Kidney (tissue), 14 donors: ENCODE data around the gene TRMU. TPM values are rescaled to one million over a fixed set of nuclear protein-coding genes. Genes with fewer than 3 reads are reported as not detected.

Experiments used
- DNase-seq, 5 donors: peaks; one replicate each; pipeline ENCODE4 v3.0.0-alpha.2; 2013 to 2020
- FAIRE-seq: peaks from 2 replicates; lab custom pipeline; 2012; peaks lifted over from hg19 to GRCh38; lab: Jason Lieb, UNC
- H3K27ac ChIP-seq, 2 donors: one replicate each; pipeline ENCODE4 v1.7.0; 2013; ENCODE audit warnings: low read depth in 2 of 2, low read length in 2 of 2, inconsistent platforms in 1 of 2
- H3K27me3 ChIP-seq: one replicate; pipeline ENCODE4 v1.7.1; 2013; ENCODE audit warnings: low read length, inconsistent platforms; ENCODE audit not compliant: control insufficient read depth, insufficient read depth
- H3K36me3 ChIP-seq, 3 donors: one replicate each; pipeline versions ENCODE4 v1.7.0 to v1.7.1; 2013; ENCODE audit warnings: low read length in 3 of 3, control low read depth in 1 of 3, inconsistent platforms in 1 of 3; ENCODE audit not compliant: insufficient read depth in 3 of 3, control insufficient read depth in 2 of 3
- H3K4me1 ChIP-seq, 3 donors: one replicate each; pipeline versions ENCODE4 v1.7.0 to v1.7.1; 2013; ENCODE audit warnings: low read length in 3 of 3, inconsistent platforms in 1 of 3, low read depth in 1 of 3; ENCODE audit not compliant: control insufficient read depth in 2 of 3, insufficient read depth in 2 of 3
- H3K4me3 ChIP-seq, 3 donors: one replicate each; pipeline versions ENCODE4 v1.7.0 to v1.8.1; 2013; ENCODE audit warnings: low read length in 3 of 3, control low read depth in 1 of 3, inconsistent platforms in 1 of 3
- H3K9ac ChIP-seq, 3 donors: one replicate each; pipeline versions ENCODE4 v1.7.0 to v1.7.1; 2013; ENCODE audit warnings: low read length in 3 of 3, control low read depth in 1 of 3, inconsistent platforms in 1 of 3
- H3K9me3 ChIP-seq, 3 donors: one replicate each; pipeline versions ENCODE4 v1.7.0 to v1.7.1; 2013; ENCODE audit warnings: low read length in 3 of 3, control low read depth in 1 of 3, inconsistent platforms in 1 of 3; ENCODE audit not compliant: control insufficient read depth in 2 of 3, insufficient read depth in 1 of 3
- CTCF ChIP-seq: IDR thresholded peaks from 3 replicates; pipeline ENCODE4 v1.5.1; 2012; ENCODE audit warnings: mild to moderate bottlenecking, moderate library complexity, borderline replicate concordance; ENCODE audit not compliant: insufficient read depth; ENCODE audit errors: extremely low read depth
- intact Hi-C: fragments of 100-400 bp; cut with DNase I; formaldehyde crosslinking; loops from one replicate; pipeline ENCODE4 v1.11.1; 2022
- polyA plus RNA-seq: library from polyadenylated mRNA; stranded (reverse); fragments of 350-450 nt; fragmentation: Illumina TruSeq; extraction: RNeasy Lipid Tissue Mini Kit (QIAGEN cat#74804); gene quantifications from one replicate; pipeline ENCODE4 v1.2.3, GENCODE V29; 2014; ENCODE audit warnings: low read depth, low replicate concordance; ENCODE audit not compliant: insufficient read depth
- total RNA-seq: library from RNA; stranded (reverse); fragmentation: NEBNext Ultra II Directional; extraction: Animal tissue kit (Norgen Biotek cat#: 25700); gene quantifications from one replicate; pipeline ENCODE4 v1.2.1, GENCODE V29; 2021
- donor health status: control.
- donor health status: control.
- donor health status: control.
- donor health status: control.
- donor health status: control.
- donor health status: DM: yes; HTN: yes; CAD: no.
- donor health status: Normal renal cell carcinoma (clear cell type).

The TRMU gene
- total and polyA plus RNA-seq, 2 donors from 2014 or later, result 40.5 to 41.1 TPM

DNA sequence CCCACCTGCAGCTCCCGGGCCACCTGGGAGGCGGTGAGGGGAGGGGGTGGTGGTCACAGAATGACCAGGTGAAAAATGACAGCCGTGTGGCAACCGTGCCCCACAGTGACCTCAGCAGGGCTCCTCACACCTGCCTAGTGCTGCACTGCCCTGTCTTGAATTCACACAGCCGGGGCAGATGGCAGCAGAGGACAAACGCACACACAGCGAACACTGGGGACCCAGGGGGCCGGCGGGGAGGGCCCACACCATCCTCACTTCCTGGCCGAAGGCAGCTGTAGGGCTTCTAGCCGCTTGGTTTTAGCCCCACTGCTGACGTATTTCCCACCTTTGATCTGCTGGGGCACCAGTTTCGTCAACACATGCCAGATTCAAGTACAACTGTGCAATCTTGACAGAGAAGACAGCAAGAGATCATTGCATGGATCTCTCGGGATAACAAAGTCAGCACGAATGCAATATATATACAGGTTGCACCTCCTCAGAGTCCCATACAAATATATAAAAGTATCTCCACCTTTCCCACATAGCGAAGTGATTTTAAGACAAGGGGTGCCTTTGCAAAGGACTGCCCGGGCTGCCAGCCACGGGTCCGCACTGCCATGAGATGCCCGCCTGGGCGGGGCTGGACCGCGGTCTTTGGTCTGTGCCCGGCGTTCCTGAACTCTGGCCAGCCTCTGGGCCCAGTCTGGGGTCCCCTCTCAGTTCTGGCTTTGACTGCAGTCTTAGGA lies 26.9 kb downstream of the TRMU start:
- H3K4me1 ChIP-seq, result peaks cover 0 to 3% (median 3%) of the 10 kb centered on the region in 3 donors
- peak in 1 of 5 donors; percentile 63 for DNase-seq
- H3K4me3 ChIP-seq, result no peak overlapping the region
- H3K27me3 ChIP-seq, result no peaks in the 10 kb centered on the region
- no peak for FAIRE-seq
- intact Hi-C loops, result no loop called here
- TF ChIP-seq CTCF, result no peak
- peaks cover 0 to 11% (median 3%) of the 10 kb centered on the region in 3 donors for H3K36me3 ChIP-seq
- H3K9me3 ChIP-seq, result no peaks in the 10 kb centered on the region
- H3K27ac ChIP-seq, result peak overlapping the region in 1 of 2 donors; percentile 23
- H3K9ac ChIP-seq, result no peak overlapping the region

DNA sequence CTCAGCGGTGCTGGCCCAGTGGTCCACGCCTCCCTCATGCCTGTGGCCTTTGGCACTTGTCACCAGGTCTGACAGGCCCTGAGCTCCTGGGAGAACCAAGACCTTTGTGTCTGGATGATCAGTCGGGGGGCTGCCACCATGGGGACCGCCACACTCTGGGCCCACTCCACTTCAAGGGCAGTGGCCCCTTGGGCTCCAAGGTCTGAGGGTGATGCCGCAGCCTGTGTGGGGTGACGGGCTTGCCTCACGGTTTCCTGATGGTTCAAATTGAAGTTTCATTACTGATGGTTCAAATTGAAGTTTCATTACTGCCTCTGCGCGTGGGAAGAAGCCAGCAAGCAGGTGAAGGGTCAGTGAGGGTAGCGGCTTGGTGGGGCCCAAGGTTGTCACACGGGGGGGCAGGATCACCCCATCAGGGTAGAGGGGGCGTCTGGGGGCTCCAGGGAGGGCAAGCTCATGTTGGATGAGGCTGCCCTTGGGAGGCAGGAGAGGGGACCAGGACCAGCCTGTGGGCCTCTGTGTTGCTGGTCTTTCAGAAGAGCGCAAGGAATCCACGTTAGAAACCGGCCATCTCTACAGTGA lies 27.5 kb downstream of the TRMU start:
- TF ChIP-seq CTCF, result no peak
- Histone ChIP-seq H3K4me1 (peaks cover 0 to 3% (median 3%) of the 10 kb centered on the region in 3 donors), H3K27ac (peak overlapping the region; percentile 23), H3K36me3 (peaks cover 0 to 11% (median 2%) of the 10 kb centered on the region in 3 donors), H3K9me3 (no peaks in the 10 kb centered on the region), H3K4me3 (no peak overlapping the region), H3K27me3 (no peaks in the 10 kb centered on the region), H3K9ac (no peak overlapping the region)
- FAIRE-seq, result no peak
- intact Hi-C loops, result no loop called here
- DNase-seq, result no peak

DNA sequence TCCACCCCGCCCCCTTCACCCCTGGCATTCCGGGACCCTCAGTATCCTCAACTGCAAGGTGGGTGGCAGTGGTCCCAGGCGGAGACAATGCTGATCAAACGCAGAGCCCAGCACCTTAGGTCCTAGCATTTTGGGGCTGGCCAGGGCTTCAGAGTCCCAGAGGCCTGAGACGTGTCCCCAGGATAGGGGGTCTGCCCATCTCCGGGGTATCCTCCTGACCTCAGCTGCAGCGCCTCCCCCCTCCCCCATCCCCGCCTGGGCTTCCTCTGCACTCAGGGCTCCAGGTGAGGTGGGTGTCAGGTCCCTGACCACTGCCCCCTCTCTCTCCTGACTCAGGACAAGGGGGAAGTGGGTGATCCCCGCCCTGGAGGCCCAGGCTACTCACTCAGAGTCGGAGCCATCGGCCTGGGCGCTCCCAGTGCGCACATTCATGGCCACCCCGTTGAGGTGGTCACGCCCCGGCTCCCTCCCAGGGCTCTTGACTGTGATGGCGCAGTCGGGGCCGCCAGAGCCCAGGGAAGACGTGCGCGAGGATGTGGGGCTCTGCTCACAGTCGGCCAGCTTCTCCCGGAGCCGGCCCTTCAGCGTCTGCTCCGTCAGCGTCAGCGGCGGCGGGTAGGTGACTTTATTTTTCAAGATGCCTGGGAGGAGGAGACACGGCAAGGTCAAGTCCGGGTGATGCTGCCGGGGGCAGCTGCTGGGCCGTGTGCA lies 28.3 kb downstream of the TRMU start:
- Histone ChIP-seq H3K27me3 (no peaks in the 10 kb centered on the region), H3K4me1 (peaks cover 0 to 3% (median 3%) of the 10 kb centered on the region in 3 donors), H3K4me3 (no peak overlapping the region), H3K27ac (no peak overlapping the region), H3K9me3 (no peaks in the 10 kb centered on the region), H3K9ac (no peak overlapping the region), H3K36me3 (peaks cover 0 to 11% (median 2%) of the 10 kb centered on the region in 3 donors)
- TF ChIP-seq CTCF, result no peak
- no peak for FAIRE-seq
- peak in 1 of 5 donors; percentile 63 for DNase-seq
- intact Hi-C loops, result no loop called here
